IPS-18a (cell line): ENCODE results near the gene IP6K2.
A peak's percentile ranks its signal among the peaks of the same experiment; 100 is the strongest.
"Not testable (repeated sequence)": the region's sequence is repeated elsewhere in the genome, so short reads cannot be mapped to it uniquely, and the experiment has no call there.

Experiments
- H3K27ac ChIP-seq: one replicate; pipeline ENCODE4 v1.5.1; 2013; ENCODE audit warnings: low read length
- H3K27me3 ChIP-seq: one replicate; pipeline ENCODE4 v1.6.1; 2013; ENCODE audit warnings: mild to moderate bottlenecking, low read length; ENCODE audit not compliant: control insufficient read depth, insufficient read depth
- H3K36me3 ChIP-seq: one replicate; pipeline ENCODE4 v1.6.1; 2013; ENCODE audit warnings: low read depth, low read length; ENCODE audit not compliant: control insufficient read depth
- H3K4me1 ChIP-seq: one replicate; pipeline ENCODE4 v1.6.1; 2013; ENCODE audit warnings: low read depth, low read length; ENCODE audit not compliant: control insufficient read depth
- H3K4me3 ChIP-seq: one replicate; pipeline ENCODE4 v1.5.1; 2013; ENCODE audit warnings: low read length
- H3K9ac ChIP-seq: one replicate; pipeline ENCODE4 v1.6.1; 2013; ENCODE audit warnings: mild to moderate bottlenecking, low read length, moderate library complexity
- H3K9me3 ChIP-seq: one replicate; pipeline ENCODE4 v1.6.1; 2013; ENCODE audit warnings: low read depth, low read length; ENCODE audit not compliant: control insufficient read depth

The IP6K2 gene

GRCh38 chr3:48716982-48717746, at the start of gene IP6K2:
Gene IP6K2, minus strand, starts transcription at chr3:48717221. Its CDS starts 21,930 bp downstream, at chr3:48695291.
- Histone ChIP-seq H3K36me3 (peaks cover 19% of the 10 kb centered on the region), H3K27me3 (no peaks in the 10 kb centered on the region), H3K4me3 (peak within 1 kb of the TSS; percentile 76), H3K9ac (peak within 1 kb of the TSS; percentile 100), H3K27ac (peak within 1 kb of the TSS; percentile 99), H3K4me1 (peaks cover 13% of the 10 kb centered on the region), H3K9me3 (no peaks in the 10 kb centered on the region)

DNA sequence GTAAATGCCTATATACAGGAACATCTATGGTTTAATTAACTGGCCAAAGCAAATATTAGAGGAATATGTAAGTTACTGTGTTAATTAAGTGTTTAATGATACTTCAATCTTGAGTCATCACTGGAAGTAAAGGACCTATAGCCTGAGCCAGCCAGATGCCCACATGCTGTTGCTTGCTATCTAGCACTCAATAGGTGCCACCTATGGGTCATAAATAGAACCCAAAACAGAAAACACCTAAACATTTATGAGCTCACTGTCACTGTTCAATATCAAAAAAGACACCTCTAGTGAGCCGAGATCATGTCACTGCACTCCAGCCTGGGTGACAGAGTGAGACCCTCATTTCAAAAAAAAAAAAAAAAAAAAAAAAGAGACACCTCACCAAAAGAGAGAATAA, 48.4 kb upstream of the IP6K2 start:
- no peaks in the 10 kb centered on the region for H3K27me3 ChIP-seq
- H3K27ac ChIP-seq: no peak overlapping the region
- H3K4me1 ChIP-seq: peaks cover 3% of the 10 kb centered on the region
- H3K9me3 ChIP-seq: no peaks in the 10 kb centered on the region
- H3K4me3 ChIP-seq: no peak overlapping the region
- H3K9ac ChIP-seq: no peak overlapping the region
- H3K36me3 ChIP-seq: peaks cover under 1% of the 10 kb centered on the region

DNA sequence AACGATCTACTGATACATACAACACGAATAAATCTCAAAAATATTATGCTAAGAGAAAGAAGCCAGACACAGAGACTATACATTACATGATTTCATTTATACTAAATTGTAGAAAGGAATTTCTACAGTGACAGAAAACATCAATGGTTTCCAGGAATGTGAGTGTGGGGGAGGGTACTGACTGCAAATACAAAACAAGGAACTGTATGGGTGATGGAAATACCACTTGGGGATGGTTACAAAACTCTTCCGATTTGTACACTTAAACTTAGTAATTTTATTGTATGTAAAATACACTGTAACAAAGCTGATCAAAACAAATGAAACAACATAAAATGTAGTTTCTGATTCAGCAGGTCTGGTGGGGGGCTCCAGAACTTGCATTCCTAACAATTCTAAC, 45.8 kb upstream of the IP6K2 start:
- Histone ChIP-seq H3K36me3 (no peaks in the 10 kb centered on the region), H3K9me3 (no peaks in the 10 kb centered on the region), H3K4me1 (no peaks in the 10 kb centered on the region), H3K9ac (no peak overlapping the region), H3K27me3 (no peaks in the 10 kb centered on the region), H3K27ac (no peak overlapping the region), H3K4me3 (no peak overlapping the region)

- H3K27me3 ChIP-seq, H3K36me3 ChIP-seq, H3K9ac ChIP-seq, H3K9me3 ChIP-seq, H3K27ac ChIP-seq, H3K4me1 ChIP-seq, H3K4me3 ChIP-seq: not testable (repeated sequence)
These were observed 43.0 kb upstream of the IP6K2 start for GRCh38 chr3:48759991-48760540.

GRCh38 chr3:48759531-48759930, 42.5 kb upstream of the IP6K2 start:
- H3K9ac ChIP-seq, H3K9me3 ChIP-seq, H3K4me3 ChIP-seq, H3K36me3 ChIP-seq, H3K27me3 ChIP-seq, H3K4me1 ChIP-seq, H3K27ac ChIP-seq: not testable (repeated sequence)

- no peak overlapping the region for H3K4me3 ChIP-seq
- no peaks in the 10 kb centered on the region for H3K27me3 ChIP-seq
- H3K9me3 ChIP-seq: no peaks in the 10 kb centered on the region
- H3K36me3 ChIP-seq: no peaks in the 10 kb centered on the region
- no peak overlapping the region for H3K9ac ChIP-seq
- no peak overlapping the region for H3K27ac ChIP-seq
- H3K4me1 ChIP-seq: no peaks in the 10 kb centered on the region
These were observed 42.0 kb upstream of the IP6K2 start for GRCh38 chr3:48759071-48759470.

DNA sequence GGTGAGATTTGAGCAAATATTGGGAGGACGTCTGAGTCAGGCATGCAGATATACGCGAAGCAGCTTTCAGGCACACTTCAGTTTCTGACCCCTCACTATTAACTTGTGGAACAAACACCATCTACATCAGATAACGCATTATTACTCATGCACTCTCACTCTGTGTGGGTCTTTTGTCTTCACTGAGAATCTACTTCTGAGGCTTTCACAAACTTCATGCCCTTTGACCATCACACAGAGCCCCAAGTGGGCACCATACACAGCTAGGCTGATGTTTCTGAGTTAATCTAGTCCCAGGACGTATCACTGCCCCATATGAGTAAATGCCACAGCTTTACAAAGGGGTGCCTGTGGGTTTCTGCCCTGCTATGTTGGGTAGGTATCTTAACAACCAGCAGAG, 39.6 kb upstream of the IP6K2 start:
- no peaks in the 10 kb centered on the region for H3K36me3 ChIP-seq
- no peak overlapping the region for H3K27ac ChIP-seq
- no peak overlapping the region for H3K4me3 ChIP-seq
- H3K4me1 ChIP-seq: no peaks in the 10 kb centered on the region
- no peaks in the 10 kb centered on the region for H3K9me3 ChIP-seq
- H3K27me3 ChIP-seq: no peaks in the 10 kb centered on the region
- no peak overlapping the region for H3K9ac ChIP-seq

DNA sequence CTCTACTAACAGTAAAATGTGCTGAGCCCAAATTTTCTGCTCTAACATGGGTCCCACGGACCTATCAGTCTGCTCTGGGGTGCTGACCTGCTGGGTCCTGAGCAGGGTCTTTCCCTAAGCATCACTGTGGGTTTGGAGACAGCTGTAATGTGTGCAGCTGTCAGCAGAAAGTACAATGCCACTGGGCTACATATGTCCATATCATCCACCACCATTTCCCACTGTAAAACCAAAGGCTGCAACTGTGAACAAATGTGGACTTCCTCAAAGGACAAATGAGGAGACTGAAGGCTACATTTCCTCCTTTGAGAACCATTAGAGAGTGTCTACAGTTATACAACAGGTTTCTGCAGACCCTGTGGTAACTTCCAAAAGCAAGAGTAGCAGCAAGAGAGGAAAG, 33.8 kb upstream of the IP6K2 start:
- Histone ChIP-seq H3K4me3 (no peak overlapping the region), H3K9ac (no peak overlapping the region), H3K36me3 (no peaks in the 10 kb centered on the region), H3K27me3 (no peaks in the 10 kb centered on the region), H3K27ac (no peak overlapping the region), H3K4me1 (no peaks in the 10 kb centered on the region), H3K9me3 (no peaks in the 10 kb centered on the region)

- no peaks in the 10 kb centered on the region for H3K4me1 ChIP-seq
These were observed 31.7 kb upstream of the IP6K2 start for GRCh38 chr3:48748754-48749153.

GRCh38 chr3:48747706-48748105, 30.7 kb upstream of the IP6K2 start:
- no peak overlapping the region for H3K27ac ChIP-seq

More at GRCh38 chr3:48748754-48749153, 31.7 kb upstream of the IP6K2 start:
- H3K9me3 ChIP-seq: no peaks in the 10 kb centered on the region
- H3K36me3 ChIP-seq: no peaks in the 10 kb centered on the region
- no peaks in the 10 kb centered on the region for H3K27me3 ChIP-seq
- H3K9ac ChIP-seq: no peak overlapping the region
- H3K27ac ChIP-seq: no peak overlapping the region
- H3K4me3 ChIP-seq: no peak overlapping the region

DNA sequence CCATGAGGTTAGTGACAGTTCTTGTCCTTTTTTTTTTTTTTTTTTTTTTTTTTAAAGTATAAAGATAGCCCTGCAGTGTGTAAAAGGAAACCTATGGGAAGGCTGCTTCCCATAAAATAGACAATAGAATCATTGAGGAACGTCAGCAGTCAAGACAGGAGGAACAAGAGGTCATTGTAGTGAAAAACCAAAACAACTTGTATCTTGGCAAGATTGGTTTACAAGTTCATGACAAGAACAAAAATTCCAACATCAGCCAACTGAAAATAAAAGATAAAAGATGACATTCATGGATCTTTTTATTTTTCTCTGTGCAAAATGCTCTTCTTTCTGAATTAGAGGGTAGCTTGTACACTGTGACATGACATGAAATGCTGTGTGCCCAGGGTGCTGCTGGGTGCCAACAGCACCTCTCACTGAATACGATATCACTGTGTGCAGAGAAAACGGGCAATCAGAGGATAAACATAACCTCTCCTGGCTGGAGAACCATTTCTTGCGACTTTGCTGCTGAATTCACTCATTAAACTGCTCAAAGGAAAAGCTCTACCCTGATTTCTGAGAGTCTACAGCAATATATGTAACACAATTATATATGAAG, 30.1 kb upstream of the IP6K2 start:
- H3K9ac ChIP-seq: no peak overlapping the region
- no peak overlapping the region for H3K4me3 ChIP-seq
- no peaks in the 10 kb centered on the region for H3K36me3 ChIP-seq
- no peak overlapping the region for H3K27ac ChIP-seq
- no peaks in the 10 kb centered on the region for H3K4me1 ChIP-seq
- H3K9me3 ChIP-seq: no peaks in the 10 kb centered on the region
- H3K27me3 ChIP-seq: no peaks in the 10 kb centered on the region

More at GRCh38 chr3:48747706-48748105, 30.7 kb upstream of the IP6K2 start:
- Histone ChIP-seq H3K9ac (no peak overlapping the region), H3K36me3 (no peaks in the 10 kb centered on the region), H3K4me1 (no peaks in the 10 kb centered on the region), H3K4me3 (no peak overlapping the region), H3K27me3 (no peaks in the 10 kb centered on the region), H3K9me3 (no peaks in the 10 kb centered on the region)

DNA sequence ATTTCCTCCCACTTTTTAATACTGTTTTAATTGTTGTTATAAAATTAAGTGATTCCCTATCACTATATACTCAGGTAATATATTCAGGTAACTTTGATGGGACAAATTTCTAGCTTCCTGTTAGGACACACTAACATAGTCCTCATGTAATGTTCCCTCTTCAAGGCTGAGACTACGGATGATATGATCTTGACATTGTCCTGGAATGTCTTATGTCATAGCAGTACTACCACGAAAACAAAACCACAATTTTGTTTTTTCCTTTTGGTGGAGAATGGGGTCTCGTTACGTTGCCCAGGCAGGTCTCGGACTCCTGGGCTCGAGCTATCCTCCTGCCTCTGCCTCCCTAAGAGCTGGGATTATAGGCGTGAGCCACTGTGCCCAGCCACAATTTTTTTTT, 26.8 kb upstream of the IP6K2 start:
- Histone ChIP-seq H3K27me3 (no peaks in the 10 kb centered on the region), H3K27ac (no peak overlapping the region), H3K4me3 (no peak overlapping the region), H3K9me3 (no peaks in the 10 kb centered on the region), H3K36me3 (no peaks in the 10 kb centered on the region), H3K9ac (no peak overlapping the region), H3K4me1 (no peaks in the 10 kb centered on the region)
